Esophagus squamous epithelium (tissue), 4 donors: Measurements from ENCODE around the gene KIF26B.

Experiments
- CTCF ChIP-seq, 6 experiments: fragments of 450-650 bp in 4 of 6; fragments of 200-600 bp in 2 of 6; sonication (generic) in 2 of 6; IDR thresholded peaks; one replicate each; pipeline ENCODE4 v1.5.1; 2016 to 2019; ENCODE audit warnings: antibody characterized with exemption in 6 of 6, mild to moderate bottlenecking in 4 of 6, moderate library complexity in 4 of 6
- POLR2A ChIP-seq, 4 donors: fragments of 450-650 bp; IDR thresholded peaks; one replicate each; pipeline ENCODE4 v1.6.1; 2017; ENCODE audit warnings: antibody characterized with exemption in 4 of 4, mild to moderate bottlenecking in 4 of 4, moderate library complexity in 3 of 4

GRCh38 chr1:245649666-245650065, 494.9 kb downstream of the KIF26B start:
- TF ChIP-seq CTCF (IDR thresholded peaks at IDR 0.05) = no peak
- TF ChIP-seq POLR2A (IDR thresholded peaks at IDR 0.05) = no peak
